Osteoblast (primary cell): Measurements from ENCODE around the gene AGER. TPM values are rescaled to one million over a fixed set of nuclear protein-coding genes. Genes with fewer than 3 reads are reported as not detected.

Experiments
- DNase-seq: peaks from one replicate; pipeline ENCODE4 v3.0.0; 2011; ENCODE audit warnings: low spot score, mixed read lengths; ENCODE audit not compliant: insufficient read length; ENCODE audit errors: missing footprints
- H2AFZ ChIP-seq: 2 replicates; pipeline ENCODE4 v1.6.0; 2011; ENCODE audit warnings: mild to moderate bottlenecking, low read length
- H3K27ac ChIP-seq: 2 replicates; pipeline ENCODE4 v1.5.1; 2011; ENCODE audit warnings: mild to moderate bottlenecking, low read depth, low read length, moderate library complexity
- H3K27me3 ChIP-seq: 2 replicates; pipeline ENCODE4 v1.6.0; 2012; ENCODE audit warnings: mild to moderate bottlenecking, control low read depth, inconsistent platforms, low read length, moderate library complexity; ENCODE audit not compliant: insufficient read depth
- H3K36me3 ChIP-seq: 2 replicates; pipeline ENCODE4 v1.5.1; 2011; ENCODE audit warnings: mild to moderate bottlenecking, low read length, control low read depth, moderate library complexity; ENCODE audit not compliant: insufficient read depth
- H3K4me1 ChIP-seq: 2 replicates; pipeline ENCODE4 v1.5.1; 2011; ENCODE audit warnings: mild to moderate bottlenecking, low read length, control low read depth, moderate library complexity; ENCODE audit not compliant: insufficient read depth
- H3K4me2 ChIP-seq: 2 replicates; pipeline ENCODE4 v1.6.0; 2011; ENCODE audit warnings: mild to moderate bottlenecking, low read length; ENCODE audit not compliant: insufficient read depth
- H3K4me3 ChIP-seq: fragments of 200-600 bp; sonication (generic); 3 replicates; pipeline ENCODE4 v1.5.1; 2012; ENCODE audit warnings: mild to moderate bottlenecking, low read length, inconsistent platforms; ENCODE audit not compliant: insufficient read depth
- H3K79me2 ChIP-seq: 2 replicates; pipeline ENCODE4 v1.6.0; 2012; ENCODE audit warnings: mild to moderate bottlenecking, low read length, control low read depth, inconsistent platforms; ENCODE audit not compliant: insufficient read depth
- H3K9me3 ChIP-seq: 2 replicates; pipeline ENCODE4 v1.5.1; 2011; ENCODE audit warnings: low read depth, low read length, control low read depth
- H4K20me1 ChIP-seq: 2 replicates; pipeline ENCODE4 v1.6.0; 2012; ENCODE audit warnings: mild to moderate bottlenecking, low read length, control low read depth; ENCODE audit not compliant: insufficient read depth
- CTCF ChIP-seq: IDR thresholded peaks from 2 replicates; pipeline ENCODE4 v1.5.1; 2011; ENCODE audit warnings: mild to moderate bottlenecking, low read depth, low read length, moderate library complexity; ENCODE audit errors: extremely low read depth
- small RNA-seq: library from RNA; depleted of rRNA; stranded (forward); fragments of <200 nt; gene quantifications from one replicate; pipeline ENCODE3, GENCODE V24; 2012
- total RNA-seq: library from RNA; depleted of rRNA; stranded (reverse); fragments of >200 nt; gene quantifications from 2 replicates; pipeline ENCODE4 v1.2.3, GENCODE V29; 2012

The AGER gene
- total RNA-seq, 1 donor: under 0.01 TPM

GRCh38 chr6:32132110-32132509 lies 51.9 kb downstream of the AGER start:
- no peak overlapping the region for H3K4me3 ChIP-seq
- TF ChIP-seq CTCF: no peak
- H3K27ac ChIP-seq: no peak overlapping the region
- no peaks in the 10 kb centered on the region for H3K36me3 ChIP-seq
- DNase-seq: no peak
- H3K4me1 ChIP-seq: peaks cover 32% of the 10 kb centered on the region
- peaks cover 20% of the 10 kb centered on the region for H3K79me2 ChIP-seq
- no peak overlapping the region for H3K4me2 ChIP-seq
- H2AFZ ChIP-seq: no peak overlapping the region
- H3K27me3 ChIP-seq: no peaks in the 10 kb centered on the region
- H4K20me1 ChIP-seq: no peaks in the 10 kb centered on the region
- no peaks in the 10 kb centered on the region for H3K9me3 ChIP-seq

- Histone ChIP-seq H3K4me3 (no peak overlapping the region), H3K36me3 (no peaks in the 10 kb centered on the region), H4K20me1 (no peaks in the 10 kb centered on the region), H2AFZ (no peak overlapping the region), H3K27me3 (no peaks in the 10 kb centered on the region), H3K9me3 (no peaks in the 10 kb centered on the region), H3K4me1 (peaks cover 36% of the 10 kb centered on the region), H3K27ac (no peak overlapping the region), H3K4me2 (no peak overlapping the region), H3K79me2 (peaks cover 26% of the 10 kb centered on the region)
- DNase-seq: no peak
- no peak for TF ChIP-seq CTCF
Measured at GRCh38 chr6:32131439-32131948, 52.6 kb downstream of the AGER start.

Small RNA genes lying within 50 kb of the gene (small RNA-seq; reads per million reads assigned to genes)
- gene AL662884.1 (not detected), gene MIR6833 (not detected)

Other genes starting within 250 kb of the AGER start
- gene CFB, start 238.2 kb downstream of the AGER start, total RNA-seq: 16.5 and 26.8 TPM in 2 replicates
- gene NELFE, start 225.3 kb downstream of the AGER start, total RNA-seq: 86.5 and 95.8 TPM in 2 replicates
- 42.0 and 46.0 TPM in 2 replicates for gene SKIC2, start 225.1 kb downstream of the AGER start, total RNA-seq
- gene DXO, start 212.1 kb downstream of the AGER start, total RNA-seq: 16.8 and 18.1 TPM in 2 replicates
- 7.2 and 8.3 TPM in 2 replicates for gene C4A, start 202.2 kb downstream of the AGER start, total RNA-seq
- gene C4B, start 169.5 kb downstream of the AGER start, total RNA-seq: 4.1 and 6.5 TPM in 2 replicates
- gene CYP21A2, start 145.8 kb downstream of the AGER start, total RNA-seq: under 0.01 and 0.72 TPM in 2 replicates
- gene TNXB, start 74.9 kb downstream of the AGER start, total RNA-seq: 8.3 and 11.9 TPM in 2 replicates
- 27.5 and 30.1 TPM in 2 replicates for gene ATF6B, start 56.0 kb downstream of the AGER start, total RNA-seq
- gene FKBPL, start 54.0 kb downstream of the AGER start, total RNA-seq: 9.8 and 11.5 TPM in 2 replicates
- gene PRRT1, start 32.3 kb downstream of the AGER start, total RNA-seq: under 0.01 TPM in 1 of 2 replicates, not detected in the other
- 6.5 and 8.3 TPM in 2 replicates for gene PPT2, start 30.1 kb downstream of the AGER start, total RNA-seq
- 0.29 and 0.36 TPM in 2 replicates for gene EGFL8, start 19.7 kb downstream of the AGER start, total RNA-seq
- gene AGPAT1, start 8.2 kb downstream of the AGER start, total RNA-seq: 17.4 and 19.2 TPM in 2 replicates
- gene RNF5, start 5.8 kb downstream of the AGER start, total RNA-seq: 25.3 and 32.9 TPM in 2 replicates
- 17.4 and 18.6 TPM in 2 replicates for gene PBX2, start 5.9 kb upstream of the AGER start, total RNA-seq
- gene GPSM3, start 8.4 kb upstream of the AGER start, total RNA-seq: 0.88 and 1.1 TPM in 2 replicates
- gene NOTCH4, start 39.8 kb upstream of the AGER start, total RNA-seq: 0.59 and 1.1 TPM in 2 replicates
- gene TSBP1, start 187.7 kb upstream of the AGER start, total RNA-seq: not detected in 2 replicates
- not detected in 2 replicates for gene BTNL2, start 222.9 kb upstream of the AGER start, total RNA-seq